H1 (cell line): ENCODE data around the gene PANX3.

Experiments used
- CEBPB ChIP-seq: IDR thresholded peaks from 2 replicates; pipeline ENCODE4 v1.6.1; 2012; ENCODE audit warnings: low read depth, low read length
- POLR2AphosphoS5 ChIP-seq: IDR thresholded peaks from 2 replicates; pipeline ENCODE4 v1.6.1; 2011; ENCODE audit warnings: low read depth, low read length
- TAF1 ChIP-seq: IDR thresholded peaks from 2 replicates; pipeline ENCODE4 v1.6.1; 2011; ENCODE audit warnings: mild to moderate bottlenecking, low read depth, low read length

GRCh38 chr11:124591430-124591829, 19.8 kb upstream of the PANX3 start:
- no peak for TF ChIP-seq TAF1
- no peak for TF ChIP-seq POLR2AphosphoS5
- TF ChIP-seq CEBPB = no peak
